Testis (tissue), 2 donors: Measurements from ENCODE around the gene SLC9A1.

Source experiments
- POLR2A ChIP-seq: fragments of 450-650 bp; IDR thresholded peaks from one replicate; pipeline ENCODE4 v1.6.1; 2017; ENCODE audit warnings: antibody characterized with exemption, mild to moderate bottlenecking, moderate library complexity
- TF ChIP-seq, protein P1 (sequence below), 3 experiments: fragments of 450-650 bp in 2 of 3; fragments of 200-600 bp in 1 of 3; sonication (generic) in 1 of 3; IDR thresholded peaks; one replicate each; pipeline ENCODE4 v1.5.1; 2016 to 2019; ENCODE audit warnings: antibody characterized with exemption in 3 of 3, mild to moderate bottlenecking in 2 of 3, moderate library complexity in 1 of 3

DNA sequence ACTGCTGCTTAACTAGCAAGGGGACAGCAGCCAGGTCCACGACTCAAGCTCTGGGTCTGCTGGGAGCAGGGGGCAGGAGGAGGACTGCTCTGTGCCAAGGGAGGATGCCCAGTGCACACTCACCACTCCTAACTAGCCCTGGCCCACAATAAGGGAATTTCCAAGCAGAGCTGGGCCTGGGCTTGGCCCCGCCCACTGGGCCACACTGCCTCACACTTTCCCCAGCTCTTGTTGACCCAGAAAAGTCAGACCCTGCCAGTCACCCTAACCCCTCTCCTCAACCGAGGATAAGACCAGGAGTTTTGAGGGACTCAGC lies 18.7 kb downstream of the SLC9A1 start:
- TF ChIP-seq, protein P1, sequence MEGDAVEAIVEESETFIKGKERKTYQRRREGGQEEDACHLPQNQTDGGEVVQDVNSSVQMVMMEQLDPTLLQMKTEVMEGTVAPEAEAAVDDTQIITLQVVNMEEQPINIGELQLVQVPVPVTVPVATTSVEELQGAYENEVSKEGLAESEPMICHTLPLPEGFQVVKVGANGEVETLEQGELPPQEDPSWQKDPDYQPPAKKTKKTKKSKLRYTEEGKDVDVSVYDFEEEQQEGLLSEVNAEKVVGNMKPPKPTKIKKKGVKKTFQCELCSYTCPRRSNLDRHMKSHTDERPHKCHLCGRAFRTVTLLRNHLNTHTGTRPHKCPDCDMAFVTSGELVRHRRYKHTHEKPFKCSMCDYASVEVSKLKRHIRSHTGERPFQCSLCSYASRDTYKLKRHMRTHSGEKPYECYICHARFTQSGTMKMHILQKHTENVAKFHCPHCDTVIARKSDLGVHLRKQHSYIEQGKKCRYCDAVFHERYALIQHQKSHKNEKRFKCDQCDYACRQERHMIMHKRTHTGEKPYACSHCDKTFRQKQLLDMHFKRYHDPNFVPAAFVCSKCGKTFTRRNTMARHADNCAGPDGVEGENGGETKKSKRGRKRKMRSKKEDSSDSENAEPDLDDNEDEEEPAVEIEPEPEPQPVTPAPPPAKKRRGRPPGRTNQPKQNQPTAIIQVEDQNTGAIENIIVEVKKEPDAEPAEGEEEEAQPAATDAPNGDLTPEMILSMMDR (IDR thresholded peaks at IDR 0.05): no peak
- no peak for TF ChIP-seq POLR2A
